Natural killer cell (primary cell): Measurements from ENCODE around the gene MBP. TPM values are rescaled to one million over a fixed set of nuclear protein-coding genes. Genes with fewer than 3 reads are reported as not detected.

Experiments used
- ATAC-seq, 3 donors: fragments of 150-1000 bp in 2 of 3; fragments of 200-7000 bp in 1 of 3; cut with Tn5 transposase; 1 replicate in 1 of 3; 2 replicates in 2 of 3; pipeline ENCODE4 v1.10.0; 2021; ENCODE audit warnings: mild to moderate bottlenecking in 2 of 3, moderate library complexity in 2 of 3
- DNase-seq, 2 donors: peaks; one replicate each; pipeline versions ENCODE4 v3.0.0 to v3.0.0-alpha.2; 2013 to 2021; ENCODE audit warnings: mixed read lengths in 1 of 2
- H3K27ac ChIP-seq: one replicate; pipeline ENCODE4 v1.5.1; 2013; ENCODE audit warnings: mild to moderate bottlenecking, low read length
- H3K27me3 ChIP-seq: one replicate; pipeline ENCODE4 v1.6.1; 2013; ENCODE audit warnings: low read length; ENCODE audit not compliant: control insufficient read depth, insufficient read depth
- H3K36me3 ChIP-seq: one replicate; pipeline ENCODE4 v1.6.1; 2013; ENCODE audit warnings: low read length; ENCODE audit not compliant: control insufficient read depth, insufficient read depth
- H3K4me1 ChIP-seq: one replicate; pipeline ENCODE4 v1.6.1; 2013; ENCODE audit warnings: low read length; ENCODE audit not compliant: control insufficient read depth, insufficient read depth
- H3K4me3 ChIP-seq: one replicate; pipeline ENCODE4 v1.5.1; 2013; ENCODE audit warnings: low read length
- H3K9me3 ChIP-seq: one replicate; pipeline ENCODE4 v1.6.1; 2013; ENCODE audit warnings: low read length; ENCODE audit not compliant: control insufficient read depth, insufficient read depth
- H3K27ac Mint-ChIP-seq, 2 donors: one replicate each; pipeline ENCODE4 v1.8.0; 2022; ENCODE audit warnings: mild to moderate bottlenecking in 2 of 2, mixed read lengths in 2 of 2, moderate library complexity in 1 of 2
- H3K27me3 Mint-ChIP-seq, 2 donors: one replicate each; pipeline ENCODE4 v1.8.0; 2022; ENCODE audit warnings: low read depth in 2 of 2, mixed read lengths in 2 of 2
- H3K36me3 Mint-ChIP-seq: one replicate; pipeline ENCODE4 v1.8.0; 2022; ENCODE audit warnings: mixed read lengths
- H3K4me1 Mint-ChIP-seq, 2 donors: one replicate each; pipeline ENCODE4 v1.8.0; 2022; ENCODE audit warnings: mixed read lengths in 2 of 2
- H3K4me3 Mint-ChIP-seq: one replicate; pipeline ENCODE4 v1.8.0; 2022; ENCODE audit warnings: mild to moderate bottlenecking, moderate library complexity, mixed read lengths
- H3K9me3 Mint-ChIP-seq, 2 donors: one replicate each; pipeline ENCODE4 v1.8.0; 2022; ENCODE audit warnings: mixed read lengths in 2 of 2
- CTCF ChIP-seq: fragments of 200-600 bp; IDR thresholded peaks from one replicate; pipeline ENCODE4 v1.8.0; 2022; ENCODE audit warnings: antibody characterized with exemption
- WGBS: methylation state at CpG from one replicate; pipeline ENCODE4 v1.1.7; 2013; ENCODE audit warnings: missing lambda C conversion rate; ENCODE audit not compliant: insufficient coverage; 5-methylcytosine and 5-hydroxymethylcytosine counted together
- intact Hi-C: fragments of 100-400 bp; cut with micrococcal nuclease; formaldehyde crosslinking; loops from one replicate; pipeline ENCODE4 v1.14.2; 2022
- total RNA-seq, 4 donors: library from RNA; stranded (reverse); fragments of 120-200 nt in 1 of 4; gene quantifications; one replicate each; pipeline versions ENCODE4 v1.2.3 to v1.2.4, GENCODE V29; 2013 to 2022

The MBP gene
- total RNA-seq, 3 donors from 2014 or later (not counting 1 experiment from before 2014, with no cell fraction given) = 183 to 344 (median 325) TPM

- Histone ChIP-seq H3K27me3 (no peaks in the 10 kb centered on the region), H3K4me3 (no peak overlapping the region), H3K27ac (peak overlapping the region; percentile 93), H3K36me3 (peaks cover 29% of the 10 kb centered on the region), H3K4me1 (peaks cover 90% of the 10 kb centered on the region), H3K9me3 (no peaks in the 10 kb centered on the region)
- ATAC-seq (peak; percentile 3 to 34 (median 29)), DNase-seq (peak in 1 of 2 donors; percentile 92)
- WGBS = 11% methylated on average over 12 of the region's 12 CpGs
- Mint-ChIP-seq H3K9me3 (no peaks in the 10 kb centered on the region), H3K4me3 (peak overlapping the region; percentile 81), H3K27me3 (no peaks in the 10 kb centered on the region), H3K4me1 (peaks cover 86 to 88% of the 10 kb centered on the region in 2 donors), H3K36me3 (peaks cover 7% of the 10 kb centered on the region), H3K27ac (peak overlapping the region; percentile 94 to 98)
- TF ChIP-seq CTCF = no peak
- intact Hi-C loops = loop anchor here (2.0 to 10.0 kb wide), 3 partner anchors 62 to 152 kb away; no protein-coding TSS in a partner anchor
Measured at GRCh38 chr18:77062518-77063003, 70.0 kb downstream of the MBP start.

- peak overlapping the region; percentile 93 for H3K27ac ChIP-seq
- Mint-ChIP-seq H3K4me3 (peak overlapping the region; percentile 81), H3K27me3 (no peaks in the 10 kb centered on the region), H3K27ac (peak overlapping the region; percentile 94 to 98), H3K9me3 (no peaks in the 10 kb centered on the region), H3K36me3 (peaks cover 7% of the 10 kb centered on the region), H3K4me1 (peaks cover 86 to 88% of the 10 kb centered on the region in 2 donors)
- H3K36me3 ChIP-seq = peaks cover 29% of the 10 kb centered on the region
- no peak overlapping the region for H3K4me3 ChIP-seq
- no peak for TF ChIP-seq CTCF
- ATAC-seq (peak; percentile 25 to 57 (median 47)), DNase-seq (peak in 1 of 2 donors; percentile 47)
- 33% methylated on average over 14 of the region's 15 CpGs for WGBS
- H3K9me3 ChIP-seq = no peaks in the 10 kb centered on the region
- peaks cover 90% of the 10 kb centered on the region for H3K4me1 ChIP-seq
- H3K27me3 ChIP-seq = no peaks in the 10 kb centered on the region
- intact Hi-C loops = loop anchor here (2.0 to 10.0 kb wide), 3 partner anchors 61 to 153 kb away; no protein-coding TSS in a partner anchor
Measured at GRCh38 chr18:77061946-77062517, 70.6 kb downstream of the MBP start.

GRCh38 chr18:77061281-77061945, 71.2 kb downstream of the MBP start:
- Histone ChIP-seq H3K9me3 (no peaks in the 10 kb centered on the region), H3K4me3 (no peak overlapping the region), H3K27ac (peak overlapping the region; percentile 93), H3K4me1 (peaks cover 90% of the 10 kb centered on the region), H3K27me3 (no peaks in the 10 kb centered on the region), H3K36me3 (peaks cover 27% of the 10 kb centered on the region)
- ATAC-seq (peak; percentile 5 to 45 (median 6)), DNase-seq (peak in 1 of 2 donors; percentile 55)
- Mint-ChIP-seq H3K9me3 (no peaks in the 10 kb centered on the region), H3K36me3 (peaks cover 7% of the 10 kb centered on the region), H3K4me3 (peak overlapping the region; percentile 81), H3K27ac (peak overlapping the region; percentile 94 to 98), H3K4me1 (peaks cover 86 to 88% of the 10 kb centered on the region in 2 donors), H3K27me3 (no peaks in the 10 kb centered on the region)
- intact Hi-C loops = loop anchor here (10.0 kb wide), 1 partner anchor 153 kb away; no protein-coding TSS in a partner anchor
- 22% methylated on average over 2 of the region's 6 CpGs for WGBS
- no peak for TF ChIP-seq CTCF
